ENCODE results near the gene SLC7A4.
"Not testable (repeated sequence)": the region's sequence is repeated elsewhere in the genome, so short reads cannot be mapped to it uniquely, and the experiment has no call there.

Gene SLC7A4

GRCh38 chr22:21032037-21032867 lies at the start of gene SLC7A4:
Gene SLC7A4 (minus strand): TSS chr22:21032561. CDS start chr22:21031812, 749 bp downstream.
- DNase-seq: no peak

- DNase-seq: no peak
Observed at GRCh38 chr22:21080435-21081137, 48.2 kb upstream of the SLC7A4 start.

GRCh38 chr22:21079493-21079892 lies 47.1 kb upstream of the SLC7A4 start:
- no peak for DNase-seq

GRCh38 chr22:21078916-21079315 lies 46.6 kb upstream of the SLC7A4 start:
- no peak for DNase-seq

- no peak for DNase-seq
Observed at GRCh38 chr22:21077884-21078508, 45.6 kb upstream of the SLC7A4 start.

- no peak for DNase-seq
Observed at GRCh38 chr22:21076912-21077625, 44.7 kb upstream of the SLC7A4 start.

GRCh38 chr22:21075516-21076138 lies 43.3 kb upstream of the SLC7A4 start:
- DNase-seq: no peak

GRCh38 chr22:21074102-21074715 lies 41.8 kb upstream of the SLC7A4 start:
- DNase-seq: peak in 1 of 2 donors; percentile 26

- DNase-seq: no peak
Observed at GRCh38 chr22:21073482-21073881, 41.1 kb upstream of the SLC7A4 start.

- no peak for DNase-seq
Observed at GRCh38 chr22:21073023-21073422, 40.7 kb upstream of the SLC7A4 start.

- not testable (repeated sequence) for DNase-seq
Observed at GRCh38 chr22:21071796-21072195, 39.4 kb upstream of the SLC7A4 start.

GRCh38 chr22:21070690-21071615 lies 38.6 kb upstream of the SLC7A4 start:
- DNase-seq: no peak

- DNase-seq: no peak
Observed at GRCh38 chr22:21069375-21069774, 37.0 kb upstream of the SLC7A4 start.

- DNase-seq: no peak
Observed at GRCh38 chr22:21068681-21069276, 36.4 kb upstream of the SLC7A4 start.

- DNase-seq: no peak
Observed at GRCh38 chr22:21067901-21068680, 35.7 kb upstream of the SLC7A4 start.

GRCh38 chr22:21067075-21067900 lies 34.9 kb upstream of the SLC7A4 start:
- DNase-seq: no peak

GRCh38 chr22:21064917-21065864 lies 32.8 kb upstream of the SLC7A4 start:
- no peak for DNase-seq

All from CD4-positive, alpha-beta T cell treated with Interferon alpha-2 for 1 hour (primary cell).